ENCODE data around the gene HCN1.
"Not testable (repeated sequence)": the region's sequence is repeated elsewhere in the genome, so short reads cannot be mapped to it uniquely, and the experiment has no call there.

Gene HCN1

GRCh38 chr5:45372629-45373028, 323.6 kb downstream of the HCN1 start:
- in situ Hi-C loops (cut with HindIII; ENCODE audit: low sequenced_read_pairs): no loop called here
- DNase-seq (ENCODE audit: low read depth, low spot score): no peak
- TF ChIP-seq CTCF (IDR thresholded peaks at IDR 0.05; ENCODE audit: low read depth, low read length): no peak
- H3K4me3 ChIP-seq (ENCODE audit: low read depth, low read length): no peak overlapping the region

- in situ Hi-C loops (cut with HindIII; ENCODE audit: low sequenced_read_pairs): not testable (repeated sequence)
These were observed 324.8 kb downstream of the HCN1 start for GRCh38 chr5:45371423-45371822.

DNA sequence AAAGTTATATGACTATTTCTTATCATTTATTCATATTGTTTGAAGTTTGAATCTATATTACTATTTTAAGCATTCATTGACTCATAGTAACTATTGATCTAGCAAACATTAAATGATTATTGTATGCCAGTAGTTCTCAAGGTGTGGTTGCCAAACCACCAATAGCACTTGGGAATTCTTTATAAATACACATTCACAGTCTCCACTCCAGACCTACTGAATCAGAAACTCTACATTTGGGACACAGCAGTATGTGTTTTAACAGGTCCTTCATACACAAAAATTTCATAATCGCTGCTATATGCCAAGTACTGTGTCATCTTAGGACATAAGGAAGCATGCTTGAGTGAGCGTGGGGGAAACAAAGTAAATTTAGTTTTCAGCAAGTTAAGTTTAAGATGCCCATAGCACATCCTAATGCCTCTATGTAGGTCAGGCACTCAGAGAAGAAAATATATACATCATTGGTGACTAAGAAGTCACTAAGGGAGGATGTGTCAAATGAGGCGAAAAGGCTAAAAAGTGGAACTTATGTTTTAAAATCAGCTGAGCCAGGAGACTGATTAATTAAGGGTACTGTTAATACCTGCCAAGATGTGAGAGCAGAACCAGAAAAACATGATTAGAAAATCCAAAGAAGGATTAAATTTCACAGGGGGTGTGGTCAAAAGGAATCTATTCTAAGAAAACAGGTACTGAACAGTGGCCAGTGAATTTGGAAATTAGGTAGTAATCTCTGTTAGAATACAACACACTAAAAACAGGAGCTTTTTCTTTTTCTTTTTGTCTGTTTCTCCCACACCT, 340.8 kb downstream of the HCN1 start:
- no peak overlapping the region for H3K4me3 ChIP-seq (ENCODE audit: low read depth, low read length)
- no peak for TF ChIP-seq CTCF (IDR thresholded peaks at IDR 0.05; ENCODE audit: low read depth, low read length)
- in situ Hi-C loops (cut with HindIII; ENCODE audit: low sequenced_read_pairs): no loop called here
- no peak for DNase-seq (ENCODE audit: low read depth, low spot score)

More at GRCh38 chr5:45371423-45371822, 324.8 kb downstream of the HCN1 start:
- DNase-seq (ENCODE audit: low read depth, low spot score); H3K4me3 ChIP-seq (ENCODE audit: low read depth, low read length): not testable (repeated sequence)

GRCh38 chr5:45336464-45336863, 359.7 kb downstream of the HCN1 start:
- in situ Hi-C loops (cut with HindIII; ENCODE audit: low sequenced_read_pairs): no loop called here
- no peak for DNase-seq (ENCODE audit: low read depth, low spot score)
- TF ChIP-seq CTCF (IDR thresholded peaks at IDR 0.05; ENCODE audit: low read depth, low read length): no peak
- no peak overlapping the region for H3K4me3 ChIP-seq (ENCODE audit: low read depth, low read length)

DNA sequence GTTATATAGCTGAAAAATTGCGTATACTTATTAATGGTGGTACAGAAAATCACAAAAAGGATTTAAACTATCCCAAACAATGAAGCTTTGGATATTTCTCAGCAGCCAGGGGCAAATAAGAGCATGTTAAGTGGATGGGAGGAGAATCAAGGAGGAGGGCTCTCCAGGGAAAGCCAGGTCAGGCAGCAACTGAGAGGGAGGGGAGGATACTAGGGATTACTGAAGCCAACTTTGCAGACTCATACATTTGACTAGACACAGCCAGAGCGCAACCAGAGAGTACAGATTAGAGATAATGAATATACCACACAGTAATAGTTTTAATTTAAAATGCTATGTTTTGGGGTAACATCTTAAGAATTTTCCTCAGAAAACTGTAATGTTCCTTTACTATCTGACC, 360.2 kb downstream of the HCN1 start:
- DNase-seq (ENCODE audit: low read depth, low spot score): no peak
- H3K4me3 ChIP-seq (ENCODE audit: low read depth, low read length): no peak overlapping the region
- in situ Hi-C loops (cut with HindIII; ENCODE audit: low sequenced_read_pairs): no loop called here
- no peak for TF ChIP-seq CTCF (IDR thresholded peaks at IDR 0.05; ENCODE audit: low read depth, low read length)

DNA sequence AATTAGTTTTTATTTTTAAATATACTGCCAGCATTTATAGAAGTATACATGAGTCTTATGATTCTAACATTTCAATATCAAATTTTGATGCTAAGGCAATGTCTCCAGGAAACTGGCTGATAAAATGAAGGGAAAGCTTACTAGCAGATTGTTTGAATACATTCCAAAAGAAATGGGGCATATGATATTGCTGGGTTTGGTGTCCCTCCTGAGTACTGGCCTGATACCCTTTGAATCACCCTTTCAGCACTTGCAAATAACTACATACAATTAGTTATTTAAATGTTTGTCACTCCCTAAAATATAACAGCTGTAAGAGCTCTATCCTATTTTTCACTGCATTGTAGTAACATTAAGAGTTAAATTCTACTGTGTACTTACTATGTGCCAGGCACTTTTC, 360.8 kb downstream of the HCN1 start:
- no peak overlapping the region for H3K4me3 ChIP-seq (ENCODE audit: low read depth, low read length)
- no peak for TF ChIP-seq CTCF (IDR thresholded peaks at IDR 0.05; ENCODE audit: low read depth, low read length)
- in situ Hi-C loops (cut with HindIII; ENCODE audit: low sequenced_read_pairs): no loop called here
- no peak for DNase-seq (ENCODE audit: low read depth, low spot score)

- in situ Hi-C loops (cut with HindIII; ENCODE audit: low sequenced_read_pairs): no loop called here
- H3K4me3 ChIP-seq (ENCODE audit: low read depth, low read length): no peak overlapping the region
- no peak for TF ChIP-seq CTCF (IDR thresholded peaks at IDR 0.05; ENCODE audit: low read depth, low read length)
- no peak for DNase-seq (ENCODE audit: low read depth, low spot score)
These were observed 361.2 kb downstream of the HCN1 start for GRCh38 chr5:45334939-45335338.

DNA sequence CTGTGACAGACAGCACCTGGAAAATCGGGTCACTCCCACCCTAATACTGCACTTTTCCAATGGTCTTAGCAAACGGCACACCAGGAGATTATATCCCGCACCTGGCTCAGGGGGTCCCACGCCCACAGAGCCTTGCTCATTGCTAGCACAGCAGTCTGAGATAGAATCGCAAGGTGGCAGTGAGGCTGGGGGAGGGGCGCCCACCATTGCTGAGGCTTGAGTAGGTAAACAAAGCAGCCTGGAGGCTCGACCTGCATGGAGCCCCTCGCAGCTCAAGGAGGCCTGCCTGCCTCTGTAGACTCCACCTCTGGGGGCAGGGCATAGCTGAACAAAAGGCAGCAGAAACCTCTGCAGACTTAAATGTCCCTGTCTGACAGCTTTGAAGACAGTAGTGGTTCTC, 383.6 kb downstream of the HCN1 start:
- DNase-seq (ENCODE audit: low read depth, low spot score); in situ Hi-C loops (cut with HindIII; ENCODE audit: low sequenced_read_pairs): not testable (repeated sequence)

More for the DNA sequence above, 383.6 kb downstream of the HCN1 start:
- not testable (repeated sequence) for H3K4me3 ChIP-seq (ENCODE audit: low read depth, low read length)
